Measurements from ENCODE around the gene CAMKMT.

The CAMKMT gene

GRCh38 chr2:44769349-44770011 is 407.7 kb downstream of the CAMKMT start:
- TF ChIP-seq, protein P1, sequence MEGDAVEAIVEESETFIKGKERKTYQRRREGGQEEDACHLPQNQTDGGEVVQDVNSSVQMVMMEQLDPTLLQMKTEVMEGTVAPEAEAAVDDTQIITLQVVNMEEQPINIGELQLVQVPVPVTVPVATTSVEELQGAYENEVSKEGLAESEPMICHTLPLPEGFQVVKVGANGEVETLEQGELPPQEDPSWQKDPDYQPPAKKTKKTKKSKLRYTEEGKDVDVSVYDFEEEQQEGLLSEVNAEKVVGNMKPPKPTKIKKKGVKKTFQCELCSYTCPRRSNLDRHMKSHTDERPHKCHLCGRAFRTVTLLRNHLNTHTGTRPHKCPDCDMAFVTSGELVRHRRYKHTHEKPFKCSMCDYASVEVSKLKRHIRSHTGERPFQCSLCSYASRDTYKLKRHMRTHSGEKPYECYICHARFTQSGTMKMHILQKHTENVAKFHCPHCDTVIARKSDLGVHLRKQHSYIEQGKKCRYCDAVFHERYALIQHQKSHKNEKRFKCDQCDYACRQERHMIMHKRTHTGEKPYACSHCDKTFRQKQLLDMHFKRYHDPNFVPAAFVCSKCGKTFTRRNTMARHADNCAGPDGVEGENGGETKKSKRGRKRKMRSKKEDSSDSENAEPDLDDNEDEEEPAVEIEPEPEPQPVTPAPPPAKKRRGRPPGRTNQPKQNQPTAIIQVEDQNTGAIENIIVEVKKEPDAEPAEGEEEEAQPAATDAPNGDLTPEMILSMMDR (IDR thresholded peaks at IDR 0.05; ENCODE audit: low read depth, low read length), result no peak
- no peak for DNase-seq (ENCODE audit: extremely low read depth, low read depth)

GRCh38 chr2:44770221-44771195 is 408.8 kb downstream of the CAMKMT start:
- TF ChIP-seq, protein P1 (IDR thresholded peaks at IDR 0.05; ENCODE audit: low read depth, low read length), result no peak
- DNase-seq (ENCODE audit: extremely low read depth, low read depth), result no peak

- DNase-seq (ENCODE audit: extremely low read depth, low read depth), result no peak
- TF ChIP-seq, protein P1 (IDR thresholded peaks at IDR 0.05; ENCODE audit: low read depth, low read length), result no peak
Measured at GRCh38 chr2:44771522-44771921, 409.8 kb downstream of the CAMKMT start.

DNA sequence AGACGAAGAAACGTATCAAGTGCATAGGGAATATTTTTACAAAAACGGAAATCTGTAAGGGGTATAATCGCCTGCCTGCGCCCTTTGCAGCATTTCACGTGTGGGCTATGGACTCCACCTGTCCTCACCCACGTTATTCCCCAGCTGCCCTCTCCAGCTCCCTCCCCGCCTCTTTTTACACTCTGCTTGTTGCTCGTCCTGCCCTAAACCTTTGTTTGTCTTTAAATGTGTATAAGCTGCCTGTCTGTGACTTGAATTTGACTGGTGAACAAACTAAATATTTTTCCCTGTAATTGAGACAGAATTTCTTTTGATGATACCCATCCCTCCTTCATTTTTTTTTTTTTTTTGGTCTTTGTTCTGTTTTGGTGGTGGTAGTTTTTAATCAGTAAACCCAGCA is 410.4 kb downstream of the CAMKMT start:
- TF ChIP-seq, protein P1 (IDR thresholded peaks at IDR 0.05; ENCODE audit: low read depth, low read length), result no peak
- DNase-seq (ENCODE audit: extremely low read depth, low read depth), result no peak

DNA sequence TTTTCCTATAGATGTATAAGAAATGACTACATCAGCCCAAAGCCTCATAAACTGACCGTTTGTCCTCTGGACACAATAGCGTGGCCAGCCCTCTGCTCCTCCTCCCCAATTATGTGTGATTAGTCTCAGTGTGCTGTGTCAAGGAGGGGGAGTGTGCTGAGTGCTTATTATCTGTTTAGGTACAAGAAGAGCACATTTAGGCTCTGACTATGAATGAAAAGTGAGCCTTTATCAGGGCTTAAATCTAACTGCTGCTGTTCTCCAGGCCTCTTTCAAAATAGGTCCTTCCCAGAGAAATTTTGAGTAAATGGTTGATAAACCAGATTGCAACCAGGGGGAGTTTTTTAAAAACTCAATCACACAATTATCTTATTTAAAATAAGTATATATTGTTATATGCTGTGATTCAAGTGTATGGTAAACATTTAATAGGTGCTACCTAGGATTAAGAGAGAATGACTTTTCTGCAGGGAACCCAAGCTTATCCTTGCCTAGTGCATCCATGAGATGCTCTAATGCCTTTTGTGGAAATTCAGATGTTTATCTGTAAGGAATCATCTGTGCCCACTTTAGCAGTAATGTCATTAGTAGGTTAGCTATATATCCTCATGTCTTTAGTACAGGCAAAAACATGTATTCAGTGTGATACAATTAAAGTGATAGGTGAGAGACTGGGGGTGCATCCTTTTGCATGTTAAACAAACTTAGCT is 411.1 kb downstream of the CAMKMT start:
- TF ChIP-seq, protein P1 (IDR thresholded peaks at IDR 0.05; ENCODE audit: low read depth, low read length), result no peak
- no peak for DNase-seq (ENCODE audit: extremely low read depth, low read depth)

DNA sequence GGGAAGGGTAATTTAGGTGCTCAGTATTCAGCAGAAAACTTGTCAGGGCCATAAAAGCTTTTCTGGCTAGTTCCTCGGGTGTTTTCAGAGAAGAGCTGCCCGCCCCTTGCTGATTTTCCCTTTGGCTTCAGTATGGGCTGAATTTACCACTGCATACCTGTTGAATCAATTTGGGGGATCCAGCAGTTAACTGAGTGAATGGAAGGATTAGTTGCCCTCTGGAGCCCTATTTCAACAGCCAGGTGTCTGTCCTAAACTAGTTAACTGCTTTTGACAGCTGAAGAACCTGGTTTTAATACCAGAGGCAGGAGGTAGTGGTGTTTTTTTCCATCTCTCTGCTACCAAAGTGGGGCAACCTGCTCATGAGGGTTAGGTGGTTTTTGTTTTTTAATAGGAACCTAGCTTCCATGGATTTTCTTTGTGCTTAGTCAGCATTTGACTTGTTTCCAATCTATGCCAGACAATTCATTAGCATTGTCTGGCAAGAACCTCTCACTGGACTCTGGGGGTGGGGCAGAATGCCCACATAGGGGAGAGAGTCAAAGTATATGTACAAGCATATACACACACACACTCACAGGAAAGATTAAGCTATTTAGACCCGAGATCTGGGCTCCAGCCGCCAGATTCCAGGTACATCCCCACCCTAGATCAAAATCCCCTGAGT is 413.2 kb downstream of the CAMKMT start:
- no peak for DNase-seq (ENCODE audit: extremely low read depth, low read depth)
- TF ChIP-seq, protein P1 (IDR thresholded peaks at IDR 0.05; ENCODE audit: low read depth, low read length), result no peak

All from AG09319 (cell line).